NCI-H2227 (cell line): ENCODE data around the gene SNAPC2.

ENCODE experiments used
- DNase-seq: peaks from one replicate; lab custom pipeline; 2025; ENCODE audit not compliant: unreplicated experiment; lab: John Stamatoyannopoulos, UW

The SNAPC2 gene

DNA sequence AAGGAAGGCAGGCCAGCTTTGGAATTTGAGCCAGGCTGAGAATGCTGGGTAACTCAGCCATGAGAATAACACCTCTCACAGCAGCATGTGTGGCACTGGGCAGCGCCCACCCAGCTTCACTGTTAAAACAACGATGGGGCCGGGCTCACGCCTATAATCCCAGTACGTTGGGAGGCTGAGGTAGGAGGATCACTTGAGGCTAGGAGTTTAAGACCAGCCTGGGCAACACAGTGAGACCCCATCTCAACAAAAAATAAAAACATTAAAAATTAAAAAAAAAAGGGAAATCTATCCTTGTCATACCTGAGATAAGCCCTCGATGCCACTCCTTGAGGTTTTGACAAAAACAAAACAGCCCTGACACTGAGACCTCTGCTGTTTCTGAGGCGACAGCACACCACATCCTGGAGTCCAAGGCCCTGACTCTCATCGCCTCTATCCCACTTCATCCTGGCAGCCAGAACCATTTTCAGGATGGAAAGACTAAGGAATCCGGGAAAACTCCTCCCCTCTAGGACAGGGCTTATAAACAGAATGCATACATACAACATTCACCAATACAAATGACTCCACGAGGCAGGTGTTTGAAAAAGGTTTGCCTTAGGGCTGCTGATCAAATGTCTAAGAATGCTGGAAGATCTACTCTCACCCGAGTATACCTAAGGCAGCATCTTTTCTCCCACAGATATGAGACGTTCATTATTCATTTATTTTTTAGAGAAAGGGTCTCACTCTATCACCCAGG is 46.0 kb downstream of the SNAPC2 start:
- no peak for DNase-seq

DNA sequence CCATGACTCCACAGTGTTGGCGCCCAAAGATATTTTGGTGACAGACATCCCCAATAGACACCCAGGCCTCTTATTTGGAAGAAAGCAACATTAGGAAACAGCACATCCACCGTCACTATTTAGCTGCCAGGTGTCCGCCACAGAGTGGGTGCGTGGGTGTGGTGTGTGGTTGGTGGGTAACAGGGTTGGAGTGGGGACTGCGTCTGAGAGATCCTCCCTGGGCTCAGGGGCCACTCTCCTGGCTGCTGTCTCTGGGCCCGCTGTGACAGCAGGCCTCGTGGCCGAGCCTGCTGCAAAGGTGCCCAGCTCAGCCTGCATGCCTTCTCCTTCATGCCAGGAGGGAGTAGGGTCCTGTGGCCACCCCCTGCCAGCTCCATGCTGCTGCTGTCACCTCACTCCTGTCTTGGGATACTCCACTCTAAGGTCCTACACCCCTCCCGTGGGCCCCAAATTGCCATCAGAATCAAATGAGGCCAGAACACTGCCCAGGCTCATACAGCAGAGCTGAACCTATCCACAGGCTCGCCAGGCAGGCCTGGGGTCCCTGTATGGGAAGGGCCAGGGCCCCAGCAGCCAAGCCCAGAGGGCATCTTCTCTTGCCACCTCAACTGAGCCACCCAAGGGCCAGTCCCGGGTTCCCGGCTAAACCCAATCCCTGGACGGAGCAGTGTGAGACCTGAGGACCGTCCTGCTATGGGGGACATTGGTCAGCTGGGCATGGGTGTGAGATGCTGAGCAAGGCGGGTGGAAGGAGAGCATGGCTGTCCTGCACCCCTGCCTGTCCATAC is 48.1 kb downstream of the SNAPC2 start:
- DNase-seq = no peak

DNA sequence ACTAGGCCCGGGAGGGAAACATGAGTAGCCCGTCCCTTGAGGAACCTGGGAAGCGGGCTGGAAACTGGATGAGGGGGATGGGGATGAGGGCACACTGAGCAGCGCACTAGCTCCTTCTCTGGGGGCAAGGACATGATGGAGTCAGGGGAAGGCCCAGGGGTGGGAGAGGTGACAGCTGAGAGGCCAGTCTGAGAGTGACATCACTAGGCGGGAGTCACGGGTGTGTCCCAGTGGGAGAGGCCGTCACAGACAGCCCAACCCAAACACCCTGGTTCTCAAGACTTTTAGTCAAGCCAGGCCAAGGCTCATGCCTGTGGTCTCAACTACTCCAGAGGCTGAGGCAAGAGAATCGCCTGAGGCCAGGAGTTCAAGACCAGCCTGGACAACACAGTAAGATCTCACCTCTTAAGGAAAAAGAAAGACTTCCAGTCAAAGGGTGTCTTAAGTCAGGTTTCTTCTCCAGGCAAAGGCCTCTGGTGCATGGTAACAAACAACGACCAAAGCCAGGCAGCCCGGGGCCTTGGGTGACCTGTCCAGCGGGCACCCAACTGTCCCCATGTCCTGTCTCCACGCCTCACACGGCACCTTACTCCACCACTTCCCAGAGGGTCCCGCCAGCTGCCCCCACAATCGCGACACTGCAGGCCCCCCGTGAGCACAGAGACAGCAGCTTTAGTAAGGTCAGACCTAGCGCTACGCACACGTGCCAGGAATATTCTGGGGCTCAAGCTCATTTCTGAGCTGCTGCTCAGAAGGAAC is 48.8 kb downstream of the SNAPC2 start:
- no peak for DNase-seq

- no peak for DNase-seq
These were observed 49.4 kb downstream of the SNAPC2 start for GRCh38 chr19:7969555-7969939.

DNA sequence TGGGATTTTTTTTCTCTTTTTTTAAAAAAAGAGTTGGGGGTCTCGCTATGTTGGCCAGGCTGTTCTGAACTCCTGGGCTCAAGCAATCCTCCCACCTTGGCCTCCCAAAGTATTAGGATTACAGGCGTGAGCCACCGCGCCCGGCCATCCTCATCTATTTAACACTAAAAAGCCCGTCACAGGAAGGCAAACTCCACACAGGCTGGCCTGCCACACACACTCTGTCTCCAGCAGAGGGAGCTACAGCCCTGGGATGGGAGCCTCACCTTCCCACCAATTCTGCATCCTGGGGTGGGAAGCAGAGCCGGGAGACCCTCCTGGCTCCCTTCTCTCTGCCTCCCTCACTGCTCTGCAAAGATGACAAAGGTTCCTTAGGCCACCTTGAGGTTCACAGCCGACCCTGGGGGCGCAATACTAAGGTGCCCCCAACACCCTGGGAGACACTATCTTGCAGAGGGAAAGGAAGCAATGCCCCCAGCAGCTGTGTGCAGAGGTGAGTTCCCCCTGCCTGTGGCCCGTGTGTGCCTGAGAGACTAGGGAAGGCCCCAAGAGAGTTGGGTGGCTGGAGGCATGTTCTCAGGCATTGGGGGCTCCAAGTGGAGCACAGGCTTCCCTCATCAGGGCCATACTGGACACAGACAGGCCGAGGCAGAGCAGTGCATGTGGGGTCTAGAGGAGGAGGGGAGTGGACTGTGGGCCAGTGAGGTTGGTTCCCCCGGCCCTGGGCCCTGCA is 50.7 kb downstream of the SNAPC2 start:
- peak; percentile 59 for DNase-seq

GRCh38 chr19:7971553-7972520 is 51.7 kb downstream of the SNAPC2 start:
- no peak for DNase-seq
